HG03097 (cell line): ENCODE measurements around the gene DNER.
"Not testable (repeated sequence)": the region's sequence is repeated elsewhere in the genome, so short reads cannot be mapped to it uniquely, and the experiment has no call there.

ENCODE experiments used
- ATAC-seq: cut with Tn5 transposase; IDR thresholded peaks from one replicate; pipeline ENCODE4 v1.9.1; 2021; ENCODE audit not compliant: unreplicated experiment, low FRiP score

Gene DNER

DNA sequence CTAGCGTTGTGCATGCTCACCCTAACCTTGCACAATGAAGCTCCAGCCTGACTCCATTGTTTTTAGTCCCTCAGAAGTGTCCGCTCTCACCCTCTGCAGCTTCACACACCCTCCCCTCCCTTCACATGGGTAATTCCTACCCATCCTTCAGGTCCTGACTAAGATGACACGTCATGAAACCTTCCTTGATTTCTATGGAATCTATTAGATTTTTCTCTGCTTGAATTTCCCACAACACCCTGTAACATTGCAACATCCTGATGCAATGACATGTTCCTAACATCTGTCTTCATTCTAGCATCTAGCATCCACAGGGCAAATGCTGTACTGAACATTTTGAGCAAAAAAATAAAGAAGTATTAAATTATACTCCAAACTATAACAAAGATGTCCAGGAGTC, 366.2 kb downstream of the DNER start:
- ATAC-seq = no peak

DNA sequence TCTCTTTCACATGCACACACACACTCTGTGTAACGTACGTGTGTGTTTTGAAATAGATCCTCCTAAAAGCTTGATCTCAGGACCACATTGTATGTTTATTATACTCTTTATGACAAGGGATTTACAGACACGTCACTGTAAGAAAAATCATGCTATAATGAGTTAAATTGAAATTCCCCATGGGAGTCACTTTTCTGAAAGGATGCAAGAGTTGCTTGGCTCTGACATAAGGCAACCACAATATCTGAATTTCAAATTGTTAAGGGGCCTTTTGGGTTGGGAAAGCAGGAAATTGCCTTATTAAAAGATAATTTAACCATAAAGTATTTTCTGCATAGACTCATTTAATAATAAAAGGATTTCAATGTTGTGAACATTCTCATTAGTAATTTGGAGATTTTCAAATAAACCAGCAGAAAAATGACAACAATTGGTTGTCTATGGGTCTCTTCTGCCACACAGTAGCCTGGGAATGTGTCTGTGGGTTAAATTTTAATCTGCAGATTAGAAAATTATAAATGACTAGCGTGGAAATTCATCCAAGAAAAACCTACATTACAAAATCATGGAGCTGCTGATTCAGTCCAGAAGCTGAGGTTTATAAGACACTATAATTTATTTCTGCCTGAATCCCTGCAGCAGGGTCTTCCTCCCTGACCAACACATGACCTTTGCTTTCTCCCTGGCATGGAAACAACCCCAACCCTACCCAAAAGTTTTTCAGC, 367.4 kb downstream of the DNER start:
- ATAC-seq = no peak

DNA sequence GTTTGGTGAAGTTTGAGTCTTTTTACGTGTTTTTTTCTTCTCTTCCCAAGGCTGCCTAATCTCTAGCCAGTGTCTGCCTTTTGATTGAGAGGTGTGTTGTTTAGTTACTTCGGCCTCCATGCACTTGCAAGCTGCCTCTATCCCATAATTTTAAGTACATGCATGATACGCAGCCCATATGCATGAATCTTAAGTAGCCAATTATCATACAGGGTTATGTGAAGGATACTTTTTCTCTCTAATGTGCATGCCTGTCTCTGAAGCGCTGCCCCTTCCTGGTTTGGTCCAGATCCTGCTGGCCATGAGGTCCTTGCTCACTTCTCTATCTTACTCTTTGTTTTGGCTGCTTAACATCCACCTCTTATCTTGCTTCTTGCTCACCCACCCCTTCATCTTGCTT, 369.4 kb downstream of the DNER start:
- no peak for ATAC-seq

DNA sequence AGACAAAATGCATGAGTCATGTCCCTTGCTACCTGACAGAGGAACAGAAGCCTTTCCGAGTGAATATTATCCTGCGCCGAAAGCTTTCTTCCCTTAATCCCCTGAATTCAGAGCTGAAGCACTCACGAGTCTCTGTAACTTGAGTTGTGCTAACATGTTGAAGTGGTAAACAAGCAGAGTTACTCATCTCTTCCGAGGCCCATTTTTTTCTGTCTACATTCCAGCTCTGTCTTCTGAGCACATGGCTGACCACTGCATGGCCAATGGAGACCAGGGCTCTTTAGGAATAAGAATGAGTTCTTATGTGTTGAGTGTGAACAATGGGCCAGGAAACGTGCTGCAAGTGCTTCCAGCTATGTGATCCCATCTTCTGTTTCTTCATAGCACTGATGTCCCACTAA, 370.2 kb downstream of the DNER start:
- ATAC-seq = no peak

DNA sequence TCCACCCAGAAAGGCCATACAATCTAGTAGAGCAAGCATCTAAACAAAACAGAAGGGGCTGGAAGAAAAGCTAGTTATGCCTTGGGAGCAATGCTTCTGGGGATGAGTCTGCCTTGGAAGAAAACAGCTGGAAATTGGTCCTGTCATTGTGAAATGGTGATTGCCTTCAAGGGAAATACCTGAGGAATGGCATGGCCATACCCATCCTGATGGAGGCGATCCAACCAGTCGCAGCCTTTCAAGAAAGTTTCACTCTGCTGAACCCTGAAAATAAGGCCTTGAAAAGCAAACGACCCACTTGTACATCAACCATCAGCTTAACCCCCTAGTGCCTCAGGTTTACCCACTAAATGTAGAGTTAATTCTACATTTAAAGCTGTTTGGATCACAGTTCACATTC, 370.7 kb downstream of the DNER start:
- no peak for ATAC-seq

DNA sequence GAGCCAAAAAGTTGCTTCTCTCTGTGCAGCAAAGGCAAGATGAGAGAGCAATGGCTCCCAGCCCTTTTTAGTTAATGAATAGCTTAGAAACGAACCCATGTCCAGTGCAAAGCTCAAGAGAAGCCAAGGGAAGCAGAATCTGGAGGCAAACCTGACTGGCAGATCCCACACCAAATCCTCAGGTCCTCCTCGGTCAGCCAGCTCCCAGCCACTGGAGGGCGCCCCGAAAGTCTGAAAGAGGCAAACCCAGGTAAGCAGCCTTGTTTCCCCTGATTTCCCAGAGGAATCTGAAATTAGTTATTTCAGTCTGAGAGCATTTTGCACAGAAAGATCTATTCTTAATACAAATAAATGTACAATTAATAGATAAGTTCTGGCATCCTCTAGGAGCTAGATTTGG, 372.0 kb downstream of the DNER start:
- ATAC-seq = no peak

DNA sequence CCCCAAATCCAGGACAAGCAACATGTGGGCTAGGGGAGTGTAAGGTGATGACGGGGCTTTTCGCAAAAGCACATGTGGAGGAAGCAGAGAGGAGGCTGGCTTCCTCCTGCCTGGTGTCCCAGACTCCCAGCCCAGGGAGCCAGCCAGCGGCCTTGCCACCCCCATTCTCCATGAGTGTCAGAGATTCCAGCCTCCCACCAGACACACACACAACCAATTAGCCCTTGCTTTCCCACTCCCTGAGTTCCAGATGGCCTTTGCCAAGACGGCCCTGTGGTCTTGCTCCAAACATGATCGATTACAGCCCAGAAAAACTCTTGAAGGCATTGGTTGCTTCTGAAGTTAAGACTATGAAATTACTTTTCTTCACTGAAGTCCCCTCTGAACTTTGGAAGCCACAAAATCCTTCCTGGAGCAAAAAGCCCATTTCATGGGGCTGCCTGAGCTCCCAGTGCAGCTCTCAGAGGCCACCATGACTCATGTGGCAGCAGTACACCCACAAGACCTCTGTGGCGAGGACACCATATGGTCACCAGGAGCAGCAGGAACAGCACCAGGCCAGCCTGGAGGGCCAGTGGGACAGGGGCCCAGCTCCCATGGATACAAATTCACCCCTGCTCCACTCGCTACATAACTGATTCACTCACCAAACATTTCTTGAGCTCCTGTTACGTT, 374.1 kb downstream of the DNER start:
- ATAC-seq = no peak

DNA sequence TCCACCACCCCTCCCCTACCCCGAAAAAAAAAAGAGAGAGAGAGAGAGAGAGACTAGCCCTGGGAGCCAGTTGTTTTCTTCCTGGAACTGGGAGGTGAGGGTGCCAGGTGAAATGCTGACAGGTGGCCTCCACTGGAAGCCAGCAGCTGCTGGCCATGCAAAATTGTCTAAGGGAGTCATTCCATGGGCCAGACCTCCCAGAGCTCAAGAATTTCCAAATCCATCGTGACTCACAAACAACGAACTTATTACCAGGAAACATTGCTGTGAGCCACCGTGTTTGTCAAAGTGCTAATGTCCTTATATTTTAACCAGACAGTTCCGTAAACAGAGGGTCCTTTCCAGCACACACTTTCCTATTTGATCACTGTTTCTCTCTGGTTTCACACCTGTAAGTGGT, 374.7 kb downstream of the DNER start:
- no peak for ATAC-seq

DNA sequence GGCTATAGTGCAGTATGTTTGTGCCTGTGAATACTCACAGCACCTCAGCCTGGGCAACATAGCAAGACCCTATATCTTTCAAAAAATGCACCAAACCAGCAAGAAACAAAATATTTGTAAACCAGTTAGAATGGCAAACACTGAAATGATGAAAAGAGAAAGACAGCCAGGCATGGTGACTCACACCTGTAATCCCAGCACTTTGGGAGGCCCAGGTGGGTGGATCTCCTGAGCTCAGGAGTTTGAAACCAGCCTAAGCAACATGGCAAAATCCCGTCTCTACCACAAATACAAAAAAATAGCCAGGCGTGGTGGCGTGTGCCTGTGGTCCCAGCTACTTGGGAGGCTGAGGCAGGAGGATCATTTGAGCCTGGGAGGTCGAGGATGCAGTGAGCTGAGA, 375.2 kb downstream of the DNER start:
- not testable (repeated sequence) for ATAC-seq

DNA sequence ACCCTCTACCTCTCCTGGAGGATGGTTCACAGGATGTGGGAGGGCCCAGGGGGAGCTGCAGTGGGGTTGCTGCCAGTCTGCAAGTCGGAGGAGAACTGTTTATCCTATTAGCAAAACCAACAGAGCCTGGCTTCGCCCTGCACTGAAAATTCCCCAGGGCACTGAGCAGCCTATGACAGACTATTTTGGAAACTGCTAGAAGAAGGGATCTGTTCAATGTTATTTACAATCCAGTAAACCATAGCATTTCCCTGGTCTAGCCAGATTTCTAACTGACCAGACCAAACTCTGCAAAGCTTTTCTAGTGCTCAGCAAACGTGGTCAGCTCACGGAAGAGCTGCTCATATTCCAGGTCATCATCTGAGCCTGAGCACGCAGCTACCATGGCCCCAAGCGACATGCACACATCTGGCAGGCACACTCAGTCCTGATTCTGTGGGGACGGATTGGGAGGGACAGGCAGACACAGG, 378.4 kb downstream of the DNER start:
- no peak for ATAC-seq

DNA sequence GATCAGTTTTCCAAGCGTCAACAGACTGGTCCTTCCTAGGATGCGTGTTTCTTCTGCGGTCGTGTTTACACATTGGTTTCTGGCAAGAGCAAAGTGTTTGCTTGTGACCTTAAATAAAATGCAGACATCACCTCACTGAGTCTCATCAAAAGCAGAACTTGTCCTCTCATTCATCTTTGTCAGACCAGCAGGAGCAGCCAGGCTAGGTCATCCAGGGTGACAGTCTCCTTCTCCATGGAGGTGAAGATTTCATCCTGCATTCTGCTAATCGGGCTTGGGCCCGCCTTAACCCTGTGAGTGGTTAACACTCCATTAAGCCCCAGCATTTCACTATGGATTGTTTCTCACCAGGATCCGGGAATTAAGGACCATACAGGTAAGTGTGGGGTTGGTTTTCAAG, 379.0 kb downstream of the DNER start:
- ATAC-seq = no peak

DNA sequence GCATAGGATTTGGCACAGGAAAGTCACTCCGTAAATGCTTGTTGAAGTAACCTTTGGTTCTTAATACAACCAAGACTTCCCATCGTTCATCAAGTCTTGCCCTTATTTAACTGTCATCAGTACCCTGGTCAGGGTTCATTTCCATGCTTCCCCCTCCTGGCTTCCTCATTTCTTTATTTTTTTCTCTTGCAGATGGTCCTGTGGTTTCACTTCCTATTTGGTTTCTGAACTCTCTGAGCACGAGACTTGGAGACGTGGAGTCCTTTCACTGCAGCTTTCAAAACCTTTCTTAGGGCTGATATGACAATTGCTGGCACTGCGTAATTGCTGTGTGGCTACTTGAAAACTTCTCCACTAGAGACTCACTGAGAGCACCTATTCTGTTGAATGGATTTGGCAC, 383.4 kb downstream of the DNER start:
- ATAC-seq = no peak

DNA sequence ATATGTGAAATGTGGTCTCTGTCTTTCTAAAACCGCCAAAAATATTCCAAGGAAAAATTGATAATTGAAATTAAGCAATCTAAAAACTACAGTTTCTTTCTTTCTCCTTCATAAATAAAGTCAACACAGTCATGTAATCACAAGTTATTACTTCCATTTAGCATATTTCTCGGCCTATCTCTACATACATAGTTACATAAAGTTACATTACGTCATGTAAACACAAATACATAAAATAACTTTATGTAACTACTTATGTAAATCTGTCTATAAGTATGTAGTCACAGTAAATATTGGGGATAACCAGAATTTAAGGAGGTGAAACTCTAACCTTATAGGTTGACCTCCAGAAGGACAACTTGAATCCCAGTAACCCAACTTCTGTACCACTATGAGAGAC, 394.8 kb downstream of the DNER start:
- ATAC-seq = no peak

DNA sequence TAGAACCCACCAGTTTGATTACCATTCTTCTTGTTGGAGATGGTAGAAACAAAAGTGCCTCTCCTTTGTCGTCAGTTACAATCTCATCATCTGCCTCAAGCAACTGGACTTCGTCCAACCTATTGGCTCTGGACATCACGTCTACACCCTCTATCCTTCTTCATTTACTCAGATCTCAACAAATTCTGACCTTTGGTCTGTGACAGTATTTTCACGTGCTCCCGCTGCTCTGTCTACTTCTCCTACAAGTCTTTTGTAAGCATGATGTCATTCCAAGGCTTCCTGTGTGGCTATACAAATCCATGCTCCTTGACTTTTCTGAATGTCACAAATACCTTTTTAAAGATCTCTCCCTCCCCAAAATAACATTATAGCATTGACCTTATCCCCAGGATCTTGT, 400.2 kb downstream of the DNER start:
- ATAC-seq = no peak

DNA sequence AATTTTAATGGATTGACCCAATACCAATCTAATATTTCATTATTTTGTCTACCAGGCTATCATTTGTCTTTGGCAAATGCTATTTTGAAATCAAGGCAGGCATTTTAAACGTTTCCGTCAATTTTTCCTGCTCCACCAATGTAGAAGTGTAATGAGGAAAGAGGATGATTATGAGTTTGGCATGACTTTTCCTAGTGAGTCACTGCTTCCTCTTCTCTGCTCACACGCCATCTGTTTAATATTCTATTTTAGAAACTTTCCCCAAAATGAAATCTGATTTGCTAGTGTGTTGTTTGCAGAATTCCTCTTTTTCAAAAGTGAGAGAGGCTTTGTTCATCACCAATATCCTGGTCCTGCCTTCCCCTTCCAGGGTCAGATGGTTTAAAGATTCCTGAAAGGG, 400.8 kb downstream of the DNER start:
- ATAC-seq = no peak
